ENCODE results near the gene RAB3GAP2. TPM values are rescaled to one million over a fixed set of nuclear protein-coding genes. Genes with fewer than 3 reads are reported as not detected.

The RAB3GAP2 gene
- total and polyA plus RNA-seq, 2 donors from 2014 or later: 7.6 to 38.1 TPM

GRCh38 chr1:220203816-220204215 is 68.4 kb downstream of the RAB3GAP2 start:
- no peaks in the 10 kb centered on the region for H3K4me1 ChIP-seq (ENCODE audit: control insufficient read depth in 2 of 3, insufficient read depth in 2 of 3, low read depth in 1 of 3, low read length in 3 of 3)
- peaks cover 7 to 33% (median 26%) of the 10 kb centered on the region in 3 donors for H3K36me3 ChIP-seq (ENCODE audit: control insufficient read depth in 2 of 3, insufficient read depth in 3 of 3, low read length in 3 of 3)
- no peaks in the 10 kb centered on the region for H3K27me3 ChIP-seq (ENCODE audit: control insufficient read depth, insufficient read depth, low read length)
- no peak overlapping the region for H3K27ac ChIP-seq (ENCODE audit: low read depth in 2 of 2, low read length in 2 of 2)
- TF ChIP-seq CTCF (IDR thresholded peaks at IDR 0.05; ENCODE audit: borderline replicate concordance, extremely low read depth, insufficient read depth): no peak
- no peak overlapping the region for H3K9ac ChIP-seq (ENCODE audit: low read length in 3 of 3)
- intact Hi-C loops (cut with DNase I): no loop called here
- H3K9me3 ChIP-seq (ENCODE audit: control insufficient read depth in 2 of 3, insufficient read depth in 1 of 3, low read length in 3 of 3): no peaks in the 10 kb centered on the region
- FAIRE-seq: no peak
- DNase-seq: no peak
- no peak overlapping the region for H3K4me3 ChIP-seq (ENCODE audit: low read length in 3 of 3)

DNA sequence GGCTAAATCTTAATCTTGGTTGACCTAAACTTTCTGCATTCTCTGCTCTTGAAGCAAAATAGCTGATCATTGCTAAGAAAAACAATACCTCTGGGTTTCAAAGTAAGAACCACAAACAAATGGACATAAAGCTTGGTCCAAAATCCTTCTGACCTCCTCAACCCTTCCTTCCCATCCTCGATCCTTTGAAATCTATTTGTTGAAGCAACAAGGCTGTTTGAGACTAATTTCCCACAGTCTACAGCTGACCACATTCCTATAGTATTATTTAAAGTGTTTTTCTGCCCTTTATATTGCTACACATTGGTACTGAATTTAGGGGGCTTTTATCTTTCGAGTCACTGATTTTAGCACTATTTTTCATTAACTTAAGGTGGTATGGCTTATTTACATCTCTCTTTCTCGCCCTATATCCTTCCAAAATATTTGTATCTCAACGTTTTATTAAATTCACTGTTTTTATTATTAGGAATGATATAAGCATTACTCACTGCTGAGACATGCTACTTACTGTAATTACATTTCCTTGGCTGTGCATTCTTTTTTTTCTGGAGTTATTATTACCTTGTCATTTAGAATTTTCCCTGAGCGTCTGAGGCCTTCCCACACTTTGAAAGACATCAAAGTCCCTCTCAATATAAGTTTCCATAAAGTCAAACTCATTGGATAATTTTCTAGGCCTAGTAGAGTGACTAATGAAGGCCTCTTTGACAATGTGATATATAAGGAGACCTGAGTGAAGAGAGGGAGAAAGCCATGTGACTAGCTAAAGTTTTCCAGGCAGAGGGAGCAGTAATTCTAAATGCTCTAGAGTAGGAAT is 73.9 kb downstream of the RAB3GAP2 start:
- no peaks in the 10 kb centered on the region for H3K27me3 ChIP-seq (ENCODE audit: control insufficient read depth, insufficient read depth, low read length)
- H3K27ac ChIP-seq (ENCODE audit: low read depth in 2 of 2, low read length in 2 of 2): no peak overlapping the region
- H3K9ac ChIP-seq (ENCODE audit: low read length in 3 of 3): no peak overlapping the region
- no peak for TF ChIP-seq CTCF (IDR thresholded peaks at IDR 0.05; ENCODE audit: borderline replicate concordance, extremely low read depth, insufficient read depth)
- H3K4me3 ChIP-seq (ENCODE audit: low read length in 3 of 3): no peak overlapping the region
- FAIRE-seq (no peak), DNase-seq (no peak)
- peaks cover 0 to 27% (median 14%) of the 10 kb centered on the region in 3 donors for H3K36me3 ChIP-seq (ENCODE audit: control insufficient read depth in 2 of 3, insufficient read depth in 3 of 3, low read length in 3 of 3)
- no peaks in the 10 kb centered on the region for H3K4me1 ChIP-seq (ENCODE audit: control insufficient read depth in 2 of 3, insufficient read depth in 2 of 3, low read depth in 1 of 3, low read length in 3 of 3)
- no peaks in the 10 kb centered on the region for H3K9me3 ChIP-seq (ENCODE audit: control insufficient read depth in 2 of 3, insufficient read depth in 1 of 3, low read length in 3 of 3)
- intact Hi-C loops (cut with DNase I): no loop called here

GRCh38 chr1:220195701-220196100 is 76.6 kb downstream of the RAB3GAP2 start:
- H3K4me3 ChIP-seq (ENCODE audit: low read length in 3 of 3): no peak overlapping the region
- no peaks in the 10 kb centered on the region for H3K27me3 ChIP-seq (ENCODE audit: control insufficient read depth, insufficient read depth, low read length)
- H3K36me3 ChIP-seq (ENCODE audit: control insufficient read depth in 2 of 3, insufficient read depth in 3 of 3, low read length in 3 of 3): peaks cover 2 to 38% (median 16%) of the 10 kb centered on the region in 3 donors
- H3K9me3 ChIP-seq (ENCODE audit: control insufficient read depth in 2 of 3, insufficient read depth in 1 of 3, low read length in 3 of 3): no peaks in the 10 kb centered on the region
- H3K4me1 ChIP-seq (ENCODE audit: control insufficient read depth in 2 of 3, insufficient read depth in 2 of 3, low read depth in 1 of 3, low read length in 3 of 3): no peaks in the 10 kb centered on the region
- no peak for TF ChIP-seq CTCF (IDR thresholded peaks at IDR 0.05; ENCODE audit: borderline replicate concordance, extremely low read depth, insufficient read depth)
- no peak for DNase-seq
- no peak for FAIRE-seq
- H3K27ac ChIP-seq (ENCODE audit: low read depth in 2 of 2, low read length in 2 of 2): no peak overlapping the region
- no peak overlapping the region for H3K9ac ChIP-seq (ENCODE audit: low read length in 3 of 3)
- intact Hi-C loops (cut with DNase I): no loop called here

Data from kidney (tissue), 14 donors.